ENCODE measurements around the gene TMPRSS2.

The TMPRSS2 gene

DNA sequence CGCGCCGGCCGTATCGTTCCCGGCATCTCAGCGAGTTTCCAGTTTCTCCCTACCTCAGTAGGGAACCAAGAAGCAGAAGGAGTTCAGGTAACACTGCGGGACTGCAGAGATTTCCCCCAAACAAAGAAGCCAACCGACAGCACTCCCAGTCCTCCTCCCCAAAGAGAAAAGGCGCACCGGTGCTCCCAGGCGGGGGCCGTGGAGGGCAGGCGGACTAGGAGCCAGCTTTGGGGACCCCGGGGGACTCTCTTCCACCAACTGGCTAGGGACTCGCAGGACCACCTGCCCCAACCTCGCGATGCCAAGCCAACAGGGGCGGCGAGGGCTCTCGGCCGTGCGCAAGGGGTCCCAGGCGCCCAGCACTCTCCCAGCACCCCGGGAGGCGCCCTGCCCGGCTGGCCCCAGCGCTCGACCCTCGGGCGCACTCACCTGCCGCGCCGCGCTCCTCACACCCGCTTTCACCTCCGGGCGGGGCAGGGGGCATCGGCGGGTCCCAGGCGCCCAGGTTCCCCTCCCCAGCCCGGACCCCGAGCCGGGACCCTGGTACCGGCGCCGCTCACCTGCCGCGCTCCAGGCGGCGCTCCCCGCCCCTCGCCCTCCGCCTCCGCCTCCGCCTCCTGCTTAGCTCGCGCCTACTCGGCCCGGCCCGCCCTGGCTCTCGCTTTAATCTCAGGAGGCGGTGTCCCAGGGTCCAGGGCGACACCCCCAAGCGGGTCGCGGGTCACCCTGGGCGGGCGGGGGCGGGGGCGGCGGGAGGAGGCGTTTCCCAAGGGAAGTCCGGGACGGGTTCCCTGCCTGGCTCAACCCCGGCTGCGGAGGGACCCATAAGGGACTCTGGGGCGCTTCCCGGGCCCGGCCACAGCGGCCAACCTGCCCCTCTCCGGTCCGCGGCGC lies at the start of gene TMPRSS2:
Gene TMPRSS2 (minus strand): TSS at position 638 of the 894 bp plus-strand sequence. CDS start 10,025 bp downstream, outside the sequence.
- DNase-seq (ENCODE audit: low spot score), result no peak

DNA sequence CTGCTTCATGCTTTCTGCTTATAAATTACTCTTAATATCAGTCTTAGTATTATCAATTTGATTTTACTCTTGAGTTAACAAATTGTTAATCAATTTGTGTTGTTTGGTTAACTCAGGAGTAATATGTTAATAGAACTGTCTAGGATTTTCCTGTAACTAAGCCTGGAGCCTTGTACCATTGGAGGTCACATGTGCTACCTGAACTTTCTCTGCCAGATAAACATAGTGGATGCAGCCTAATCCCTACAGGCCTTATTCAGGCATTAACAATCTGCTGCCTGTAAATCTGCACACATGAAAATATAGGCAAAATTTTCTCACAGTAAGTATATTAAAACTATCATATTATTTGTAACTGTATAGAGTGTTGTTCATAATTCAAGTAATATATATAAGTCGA lies 47.1 kb upstream of the TMPRSS2 start:
- no peak for DNase-seq (ENCODE audit: low spot score)

DNA sequence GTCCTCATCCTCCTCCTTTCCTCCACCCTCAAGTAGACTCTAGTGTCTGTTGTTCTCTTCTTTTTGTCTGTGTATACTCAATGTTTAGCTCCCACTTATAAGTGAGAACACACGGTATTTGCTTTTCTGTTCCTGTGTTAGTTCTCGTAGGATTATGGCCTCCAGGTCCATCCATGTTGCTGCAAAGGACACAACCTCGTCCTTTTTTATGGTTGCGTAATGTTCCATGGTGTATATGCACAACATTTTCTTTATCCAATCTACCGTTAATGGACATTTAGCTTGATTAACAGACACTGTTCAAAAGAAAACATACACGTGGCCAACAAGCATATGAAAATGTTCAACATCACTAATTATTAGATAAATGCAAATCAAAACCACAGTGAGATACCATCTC lies 44.3 kb upstream of the TMPRSS2 start:
- DNase-seq (ENCODE audit: low spot score), result no peak

DNA sequence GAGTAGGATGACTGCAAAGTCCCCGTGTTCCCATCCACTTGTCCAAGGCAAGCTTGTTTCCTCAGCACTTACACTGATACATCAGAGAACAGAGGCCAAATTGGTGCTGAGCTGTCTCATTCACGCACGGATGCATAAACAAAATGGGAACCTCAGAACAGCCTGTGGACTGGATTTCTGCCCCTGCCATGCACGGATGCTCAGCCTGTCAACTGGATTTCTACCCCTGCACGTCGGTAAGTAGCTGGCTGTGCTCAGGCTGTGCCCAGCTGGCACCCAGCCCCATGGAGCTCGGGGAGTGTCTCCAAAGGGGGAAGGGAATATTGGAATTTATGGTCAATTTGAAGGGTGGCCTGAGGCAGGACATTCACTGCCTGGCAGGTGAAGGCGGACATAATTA lies 40.8 kb upstream of the TMPRSS2 start:
- no peak for DNase-seq (ENCODE audit: low spot score)

DNA sequence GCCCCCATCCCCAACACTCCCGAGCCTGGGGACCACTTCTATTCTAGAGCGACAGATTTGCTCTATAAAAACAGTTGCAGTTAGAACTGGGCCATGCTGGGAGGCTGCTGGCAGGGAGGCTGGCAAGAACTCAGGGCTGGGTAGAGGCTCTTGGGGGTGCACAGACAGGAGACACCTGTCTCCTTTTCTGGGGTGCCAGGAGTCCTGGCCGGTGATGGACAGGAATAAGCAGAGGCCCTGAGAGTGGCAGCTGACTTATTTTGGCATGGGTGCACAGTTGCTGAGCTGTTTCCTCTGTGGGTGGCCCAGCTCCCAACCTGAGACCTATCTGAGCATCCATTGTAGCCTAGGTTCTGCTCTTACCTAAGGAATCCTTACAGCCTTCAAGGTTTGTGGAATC lies 39.2 kb upstream of the TMPRSS2 start:
- no peak for DNase-seq (ENCODE audit: low spot score)

DNA sequence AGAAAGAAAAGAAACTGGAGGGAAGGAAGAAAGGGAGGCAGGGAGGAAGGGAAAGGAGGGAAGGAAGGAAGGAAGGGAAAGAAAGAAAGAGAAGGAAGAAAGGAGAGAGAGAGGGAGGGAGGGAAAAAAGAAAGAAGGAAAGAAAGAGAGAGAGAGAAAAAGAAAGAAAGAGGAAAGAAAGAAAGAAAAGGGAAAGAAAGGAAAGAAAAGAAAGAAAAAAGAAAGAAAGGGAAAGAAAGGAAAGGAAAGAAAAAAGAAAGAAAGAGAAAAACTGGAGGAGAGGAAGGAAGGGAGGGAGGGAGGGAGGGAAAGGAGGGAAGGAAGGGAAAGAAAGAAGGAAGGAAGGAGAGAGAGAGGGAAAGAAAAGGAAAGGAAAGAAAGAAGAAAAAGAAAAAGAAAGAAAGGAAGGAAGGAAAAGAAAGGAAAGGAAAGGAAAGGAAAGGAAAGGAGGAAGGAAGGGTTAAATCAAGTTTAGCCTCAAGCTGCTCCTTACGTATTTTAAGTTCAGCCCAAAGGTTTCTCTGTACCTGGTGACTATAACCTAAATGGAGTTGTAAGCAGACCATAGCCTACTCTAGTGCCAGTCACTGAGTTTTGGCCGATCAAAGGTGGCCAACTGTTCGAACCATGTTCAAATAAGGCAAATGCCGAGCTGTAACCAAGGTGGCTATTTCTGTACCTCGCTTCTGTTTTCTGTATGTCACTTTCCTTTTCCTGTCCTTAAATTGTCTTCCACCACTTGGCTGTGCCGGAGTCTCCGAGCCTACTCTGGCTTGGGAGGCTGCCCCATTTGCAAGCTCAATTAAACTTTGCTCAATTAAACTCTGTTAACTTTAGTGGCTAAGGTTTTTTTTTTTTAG lies 37.8 kb upstream of the TMPRSS2 start:
- no peak for DNase-seq (ENCODE audit: low spot score)

DNA sequence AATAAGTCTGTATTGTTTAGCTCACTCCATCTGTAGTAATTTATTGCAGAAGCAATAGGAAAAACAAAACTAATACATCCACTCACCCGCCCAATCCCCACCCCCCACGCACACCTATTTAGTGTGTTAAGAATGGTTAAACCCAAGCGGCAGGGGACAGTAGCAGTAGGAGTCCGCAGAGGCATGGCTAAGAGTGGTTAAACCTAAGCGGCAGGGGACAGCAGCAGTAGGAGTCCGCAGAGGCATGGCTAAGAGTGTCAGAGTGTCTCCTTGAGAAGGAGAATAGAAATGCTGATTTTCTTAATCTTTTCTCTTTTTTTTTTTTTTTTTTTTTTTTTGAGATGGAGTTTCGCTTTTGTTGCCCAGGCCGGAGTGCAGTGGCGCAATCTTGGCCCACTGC lies 34.8 kb upstream of the TMPRSS2 start:
- DNase-seq (ENCODE audit: low spot score), result no peak

DNA sequence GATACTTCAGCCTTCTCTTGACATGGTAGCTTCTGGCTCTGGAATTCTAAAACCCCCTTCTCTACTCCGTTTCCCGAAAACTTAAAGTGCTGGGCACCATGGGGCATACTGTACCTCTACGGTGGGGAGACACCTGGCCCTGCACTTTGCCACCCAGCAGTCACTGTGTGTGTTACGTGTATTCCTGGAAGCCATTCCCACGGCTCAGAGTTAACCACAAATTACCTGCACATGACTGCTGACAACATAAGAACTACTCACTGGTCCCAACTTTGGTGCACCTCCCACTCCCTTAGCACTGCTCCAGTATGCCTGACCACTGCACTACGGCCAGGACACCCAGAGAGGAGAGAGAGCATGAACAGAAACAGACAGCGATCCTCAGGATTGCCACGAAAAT lies 29.4 kb upstream of the TMPRSS2 start:
- DNase-seq (ENCODE audit: low spot score), result no peak

DNA sequence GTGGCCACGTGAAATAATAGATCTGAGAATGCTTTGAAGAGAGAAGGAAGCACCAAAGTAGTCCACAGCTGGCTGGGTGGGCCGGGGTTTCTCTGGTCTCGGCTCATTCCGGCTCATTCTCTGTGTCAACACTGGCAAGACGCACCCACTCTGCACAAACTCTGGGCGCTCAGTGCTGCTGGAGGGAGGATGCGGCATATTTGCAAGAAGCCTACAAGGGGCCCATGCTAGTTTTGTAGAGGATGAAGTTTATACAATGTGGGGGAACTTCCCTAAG lies 28.8 kb upstream of the TMPRSS2 start:
- no peak for DNase-seq (ENCODE audit: low spot score)

DNA sequence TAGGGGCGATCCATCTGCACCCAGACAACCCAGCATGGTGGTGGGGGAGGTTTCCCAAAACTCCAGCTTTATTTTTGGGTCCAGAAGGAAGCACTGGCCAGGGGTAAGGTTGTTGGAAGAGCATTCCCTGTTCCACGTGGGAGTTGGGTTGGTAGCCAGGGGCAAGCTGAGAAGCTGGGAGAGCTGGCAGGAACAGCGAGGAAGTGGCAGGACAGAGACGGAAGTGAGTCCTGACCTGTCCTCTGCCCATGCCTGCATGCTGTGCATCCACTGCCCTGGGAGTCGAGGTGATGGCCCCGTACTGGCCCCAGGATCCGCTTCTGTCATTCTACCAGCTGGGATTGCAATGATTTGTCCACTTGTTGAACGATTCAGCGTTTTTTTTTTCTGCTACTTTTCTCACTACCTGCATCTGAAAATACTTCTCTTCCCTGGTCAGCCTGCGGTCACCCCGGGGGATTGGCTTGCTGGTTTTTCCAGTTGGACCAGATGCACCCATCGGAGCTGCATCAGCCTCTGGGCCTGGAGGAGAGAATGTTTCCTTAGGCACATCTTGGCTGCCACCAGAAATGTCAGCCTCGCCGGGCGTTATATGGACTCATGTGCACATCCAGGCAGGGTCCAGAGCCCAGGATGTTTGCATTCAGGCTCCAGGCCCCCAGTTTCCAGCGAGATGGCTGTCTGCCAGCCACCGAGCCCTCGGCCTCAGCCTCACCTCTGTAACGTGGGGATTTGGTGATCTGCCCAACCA lies 28.3 kb upstream of the TMPRSS2 start:
- peak; percentile 47 for DNase-seq (ENCODE audit: low spot score)

DNA sequence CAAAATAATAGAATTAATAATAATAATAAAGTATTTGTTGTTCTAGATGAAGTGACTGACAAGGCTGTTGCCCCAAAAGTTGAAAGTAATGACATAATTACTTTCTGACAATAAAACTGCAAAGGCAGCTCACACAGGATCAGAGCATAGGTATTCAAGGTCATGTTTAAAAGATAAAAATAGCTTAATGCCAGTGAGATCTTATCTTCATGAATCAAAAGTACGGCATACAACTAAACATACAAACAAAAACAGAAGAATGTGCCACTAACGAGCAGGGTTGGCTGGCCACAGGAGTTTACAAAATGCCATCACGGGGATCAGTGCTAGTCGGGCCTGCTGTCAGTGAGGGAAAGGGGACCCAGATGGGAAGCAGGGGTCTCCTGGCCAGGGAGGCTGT lies 22.4 kb upstream of the TMPRSS2 start:
- no peak for DNase-seq (ENCODE audit: low spot score)

DNA sequence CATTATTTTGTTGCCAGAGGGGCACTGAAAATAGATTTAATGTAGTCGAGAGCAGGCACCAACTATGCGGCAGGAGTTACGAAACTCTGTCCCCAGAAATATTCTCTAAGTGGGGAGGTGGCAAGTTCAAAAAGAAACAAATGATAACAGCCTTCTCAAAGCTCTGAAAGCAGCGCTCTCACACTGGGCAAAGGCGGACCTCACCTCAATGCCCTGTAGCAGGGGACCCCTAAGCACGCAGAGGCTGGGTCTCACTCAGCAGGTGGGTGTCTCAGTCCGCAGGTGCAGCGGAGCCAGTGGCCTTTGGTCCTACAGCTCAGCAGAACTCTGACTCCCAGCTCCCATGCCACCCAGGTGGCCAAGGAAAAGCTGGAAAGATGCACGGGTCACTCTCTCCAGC lies 21.8 kb upstream of the TMPRSS2 start:
- no peak for DNase-seq (ENCODE audit: low spot score)

DNA sequence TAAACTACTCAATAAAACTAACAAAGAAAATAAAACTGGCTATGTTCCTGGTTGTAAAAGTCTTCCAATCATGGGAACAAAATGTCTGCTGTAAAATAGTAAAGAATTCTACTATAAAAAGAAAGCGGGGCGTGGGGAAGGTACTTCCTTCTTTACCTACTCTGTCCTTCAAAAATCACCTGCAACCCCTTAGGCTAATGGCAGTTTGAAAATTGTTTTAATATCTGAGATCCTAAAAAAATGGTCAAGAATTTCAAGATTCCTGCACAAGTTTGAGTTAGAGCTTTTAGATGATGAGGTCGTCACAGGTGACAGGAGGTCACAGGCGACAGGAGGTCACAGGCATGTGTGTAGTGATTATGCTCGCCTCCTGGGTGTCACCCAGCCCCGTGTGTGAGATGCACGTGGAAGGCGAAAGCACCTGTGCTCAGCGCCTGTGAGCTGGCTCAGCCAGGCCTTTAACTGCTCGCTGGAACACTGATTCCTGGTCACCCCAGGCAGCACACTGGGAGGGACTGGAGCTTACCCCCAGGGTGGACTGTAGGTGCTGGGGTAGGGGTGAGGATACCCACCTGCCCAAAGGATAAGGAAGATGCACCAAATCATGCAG lies 18.6 kb upstream of the TMPRSS2 start:
- DNase-seq (ENCODE audit: low spot score), result no peak

DNA sequence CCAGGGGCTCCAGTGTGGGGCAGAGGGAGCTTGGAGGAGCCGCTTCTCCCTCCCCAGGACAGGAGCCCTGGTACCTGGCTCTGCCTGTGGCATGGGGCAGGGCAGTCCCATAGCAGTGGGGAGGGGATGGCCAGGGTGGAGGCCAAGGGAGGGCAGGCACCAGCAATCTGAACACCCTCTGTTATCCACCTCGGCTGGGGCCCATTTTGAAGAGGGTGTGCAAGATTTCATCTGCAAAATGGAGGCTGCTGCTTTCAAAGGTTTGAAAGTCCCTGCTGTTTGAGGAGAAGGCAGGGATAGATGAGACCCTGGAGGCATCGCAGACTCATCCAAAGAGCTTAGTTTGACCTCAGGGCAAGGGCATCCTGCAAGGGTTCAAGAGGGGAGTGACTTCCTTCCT lies 15.2 kb upstream of the TMPRSS2 start:
- DNase-seq (ENCODE audit: low spot score), result no peak

DNA sequence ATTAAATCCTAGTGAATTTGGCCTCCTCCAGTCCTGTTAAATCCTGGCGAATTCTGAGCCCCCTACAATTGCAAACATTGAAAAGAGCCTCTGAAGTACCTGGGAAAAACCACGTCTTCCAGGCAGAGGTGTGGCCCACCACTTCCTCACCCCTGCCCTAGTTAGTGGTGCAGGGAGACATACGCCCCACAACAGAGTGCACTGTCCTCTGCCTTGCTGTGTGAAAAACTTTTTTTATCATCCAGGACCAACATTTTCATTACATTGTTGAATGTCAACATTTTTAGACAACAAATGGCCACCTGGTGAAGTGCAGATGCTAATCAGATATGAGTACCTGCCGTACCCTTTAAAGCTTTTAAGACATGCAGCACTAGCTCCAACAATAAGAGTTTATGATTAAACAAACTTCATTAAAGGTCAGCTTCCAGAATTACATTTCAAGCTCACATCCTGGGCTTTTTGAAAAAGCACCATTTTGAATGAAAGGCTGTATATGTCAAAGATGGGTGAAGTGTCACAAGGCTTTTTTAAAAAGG lies 13.6 kb upstream of the TMPRSS2 start:
- no peak for DNase-seq (ENCODE audit: low spot score)

DNA sequence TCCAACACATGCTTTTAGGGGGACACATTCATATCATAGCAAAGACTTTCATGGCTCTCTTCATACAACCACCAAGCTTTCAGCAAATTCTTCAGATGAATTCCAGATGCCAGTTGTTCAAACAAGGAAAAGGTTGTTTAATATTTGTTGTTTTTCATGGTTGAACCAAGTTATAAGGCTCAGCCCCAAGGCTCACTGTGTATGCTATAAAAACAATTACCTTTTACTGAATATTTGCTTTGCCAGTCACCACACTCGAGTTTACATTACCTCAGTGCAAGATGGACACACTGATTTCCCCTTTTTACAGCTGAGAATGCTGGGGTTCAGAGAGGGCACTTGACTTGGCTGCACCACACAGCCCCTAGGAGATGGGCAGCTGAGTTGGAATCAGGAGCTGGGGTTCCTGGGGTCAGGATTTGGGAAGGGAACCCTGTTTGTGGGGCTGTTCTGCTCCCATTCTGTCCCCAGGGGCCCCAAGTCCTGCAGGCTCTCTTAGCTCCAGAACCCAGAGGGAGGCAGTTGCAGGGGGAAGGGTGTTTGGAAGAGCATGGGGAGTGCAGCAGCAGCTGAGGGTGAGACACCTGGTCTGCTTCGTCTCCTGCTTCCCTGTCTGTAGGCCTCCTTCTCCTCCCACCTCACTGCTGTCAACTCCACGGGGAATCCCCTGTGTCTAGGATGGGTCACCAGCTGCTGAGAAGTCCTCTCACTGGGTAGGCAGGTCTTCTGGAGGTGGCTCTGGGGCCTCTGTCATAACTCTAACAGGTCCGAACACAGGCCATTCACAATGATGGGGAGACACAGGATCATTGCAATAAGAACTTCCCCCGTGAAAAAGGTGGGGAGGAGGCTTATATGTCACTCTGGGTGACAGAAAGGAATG lies 12.8 kb upstream of the TMPRSS2 start:
- no peak for DNase-seq (ENCODE audit: low spot score)

DNA sequence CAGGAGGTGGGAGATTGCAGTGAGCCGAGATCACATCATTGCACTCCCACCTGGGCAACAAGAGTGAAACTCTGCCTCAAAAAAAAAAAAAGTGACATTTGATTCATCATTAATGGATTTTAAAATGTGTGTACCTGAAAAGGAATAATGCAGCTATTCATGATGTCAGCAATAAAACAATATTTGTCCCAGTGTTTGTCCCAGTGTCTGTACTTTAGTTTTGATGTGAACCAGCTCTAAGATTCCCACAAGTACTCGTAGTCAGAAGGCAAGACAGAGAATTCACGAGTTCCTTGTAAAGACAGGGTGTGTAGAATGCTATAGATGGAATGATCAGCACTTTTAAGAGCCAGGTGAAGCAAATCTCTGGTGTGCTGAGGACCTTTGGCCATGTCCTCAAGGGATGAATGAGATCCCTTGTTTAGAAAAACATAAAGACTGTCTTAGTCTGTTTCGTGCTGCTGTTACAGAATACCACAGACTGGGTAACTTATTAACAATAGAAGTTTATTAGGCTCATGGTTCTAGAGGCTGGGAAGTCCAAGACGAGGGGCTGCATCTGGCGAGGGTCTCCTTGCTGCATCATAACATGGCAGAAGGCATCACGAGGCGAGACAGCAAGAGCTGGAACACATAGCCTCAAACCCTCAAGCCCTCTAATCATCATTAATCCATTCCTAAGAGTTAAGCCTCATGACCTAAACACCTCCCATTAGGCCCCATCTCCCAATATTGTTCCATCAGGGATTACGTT lies 12.0 kb upstream of the TMPRSS2 start:
- DNase-seq (ENCODE audit: low spot score), result no peak

DNA sequence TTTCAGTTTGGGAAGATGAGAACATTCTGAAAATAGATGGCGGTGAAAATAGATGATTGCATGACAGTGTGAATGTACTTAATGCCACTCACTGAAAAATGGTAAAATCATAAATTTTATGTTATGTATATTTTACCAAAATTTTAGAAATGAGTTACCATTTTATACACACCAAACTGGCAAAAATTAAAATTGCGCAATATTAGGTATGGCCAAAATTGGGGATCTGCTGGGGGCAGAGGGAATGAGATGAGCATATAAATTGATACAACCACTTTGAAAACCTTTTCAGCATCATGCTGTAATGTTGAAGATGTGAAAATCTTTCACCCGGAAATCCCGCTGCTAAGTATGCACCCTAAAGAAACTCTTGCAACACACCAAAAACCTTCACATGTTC lies 10.8 kb upstream of the TMPRSS2 start:
- DNase-seq (ENCODE audit: low spot score), result no peak

DNA sequence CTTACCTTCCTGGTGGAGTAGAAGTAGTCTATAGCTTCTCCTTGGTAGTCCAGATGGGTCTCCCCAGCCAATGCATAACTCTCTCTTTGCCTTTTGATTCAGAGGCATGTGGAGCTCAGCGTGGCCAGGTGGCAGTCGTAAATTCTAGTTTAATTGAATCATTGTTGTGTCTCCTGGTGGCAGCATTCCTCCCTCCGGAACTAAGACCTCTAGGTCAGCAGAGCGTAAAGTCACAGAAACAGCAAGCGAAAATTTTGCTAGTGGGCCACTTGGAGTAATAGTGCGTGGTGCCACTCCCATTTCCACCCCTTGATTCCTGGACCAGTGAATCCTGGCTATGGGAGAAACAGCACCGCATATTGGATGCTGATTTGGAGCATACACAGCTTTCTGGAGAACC lies 3.9 kb upstream of the TMPRSS2 start:
- DNase-seq (ENCODE audit: low spot score), result no peak

DNA sequence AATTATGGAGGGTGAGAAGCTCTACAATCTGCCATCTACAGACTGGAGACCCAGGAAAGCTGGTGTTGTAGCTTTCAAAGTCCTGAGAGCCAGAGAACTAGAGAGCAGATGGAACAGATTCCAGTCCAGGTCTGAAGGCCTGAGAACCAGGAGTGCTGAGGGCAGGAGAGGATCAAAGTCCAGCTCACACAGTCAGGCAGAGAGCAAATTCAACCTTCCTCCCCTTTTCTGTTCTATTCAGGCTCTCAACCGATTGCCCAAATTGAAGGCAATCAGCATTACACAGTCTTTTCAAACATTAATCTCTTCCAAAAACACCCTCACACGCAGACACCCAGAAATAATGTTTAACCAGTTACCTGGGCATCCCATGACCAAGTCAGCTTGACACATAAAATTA lies 2.5 kb upstream of the TMPRSS2 start:
- no peak for DNase-seq (ENCODE audit: low spot score)
